Ecto neural progenitor cell (in vitro differentiated cells): Measurements from ENCODE around the gene GPR75.
"Not testable (repeated sequence)": the region's sequence is repeated elsewhere in the genome, so short reads cannot be mapped to it uniquely, and the experiment has no call there.

Experiments
- DNase-seq: peaks from one replicate; pipeline ENCODE4 v3.0.0-alpha.2; 2018; ENCODE audit warnings: low spot score

The GPR75 gene

DNA sequence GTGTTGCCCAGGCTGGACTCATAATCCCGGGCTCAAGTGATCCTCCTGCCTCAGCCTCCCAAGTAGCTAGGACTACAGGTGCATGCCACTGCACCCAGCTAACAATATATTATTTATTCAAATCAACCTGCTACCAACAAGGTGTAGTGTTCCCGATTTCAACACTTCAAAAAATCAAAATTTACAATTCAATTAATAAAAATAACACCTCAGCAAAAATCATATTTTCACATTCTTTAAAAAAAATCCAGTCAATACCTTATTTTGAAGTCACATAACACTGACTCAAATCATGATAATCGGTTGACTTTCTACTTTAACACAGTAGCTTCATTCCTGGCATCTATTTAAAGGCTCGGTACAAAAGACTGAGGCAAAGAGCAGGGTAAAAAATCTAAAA is 7.2 kb downstream of the GPR75 start:
- no peak for DNase-seq

GRCh38 chr2:53851052-53851757 is 8.6 kb downstream of the GPR75 start:
- DNase-seq, result not testable (repeated sequence)

DNA sequence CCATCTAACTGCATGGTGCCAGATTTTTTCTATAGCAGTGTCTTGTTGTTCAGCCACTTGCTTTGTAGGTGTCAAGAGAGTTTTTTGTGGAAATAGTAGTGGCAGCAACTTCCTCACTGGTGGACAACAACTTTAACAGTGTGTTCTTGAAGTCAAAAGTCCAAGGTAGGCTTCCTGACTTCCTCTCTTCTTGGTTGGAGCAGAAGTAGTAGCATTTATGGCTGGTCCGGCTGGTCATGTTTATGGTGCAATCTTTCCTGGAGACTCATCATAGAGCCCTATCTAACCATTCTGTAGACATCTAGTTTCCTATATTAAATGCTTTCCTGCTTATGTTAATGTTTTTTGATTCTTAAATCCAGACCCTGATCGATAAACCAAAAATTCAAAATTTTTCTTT is 11.7 kb downstream of the GPR75 start:
- DNase-seq, result no peak

DNA sequence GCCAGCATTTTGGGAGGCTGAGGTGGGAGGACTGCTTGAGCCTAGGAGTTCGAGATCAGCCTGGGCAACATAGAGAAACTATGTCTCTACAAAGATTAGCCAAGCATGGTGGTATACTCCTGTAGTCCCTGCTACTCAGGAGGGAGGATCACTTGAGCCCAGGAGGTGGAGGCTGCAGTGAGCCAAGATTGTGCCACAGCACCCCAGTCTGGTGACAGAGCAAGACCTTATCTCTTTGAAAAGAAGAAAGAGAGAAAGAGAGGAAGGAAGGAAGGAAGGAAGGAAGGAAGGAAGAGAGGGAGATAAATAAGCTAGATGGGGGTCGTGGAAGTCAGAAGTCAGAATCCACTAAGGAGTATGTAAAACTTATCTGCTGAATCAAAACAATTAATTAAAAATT is 16.2 kb downstream of the GPR75 start:
- DNase-seq, result no peak

- DNase-seq, result no peak
Measured at GRCh38 chr2:53842891-53843290, 16.9 kb downstream of the GPR75 start.

DNA sequence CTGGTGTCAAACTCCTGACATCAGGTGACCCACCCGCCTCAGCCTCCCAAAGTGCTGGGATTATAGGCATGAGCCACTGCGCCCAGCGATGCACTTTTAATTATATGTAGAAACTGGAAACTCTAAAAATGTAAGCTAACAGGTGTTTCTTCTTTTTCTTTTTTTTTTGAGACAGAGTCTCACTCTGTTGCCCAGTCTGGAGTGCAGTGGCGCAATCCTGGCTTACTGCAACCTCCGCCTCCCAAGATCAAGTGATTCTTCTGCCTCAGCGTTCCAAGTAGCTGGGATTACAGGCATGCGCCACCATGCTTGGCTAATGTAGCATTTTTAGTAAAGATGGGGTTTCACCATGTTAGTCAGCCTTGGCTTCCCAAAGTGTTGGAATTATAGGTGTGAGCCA is 18.1 kb downstream of the GPR75 start:
- not testable (repeated sequence) for DNase-seq

DNA sequence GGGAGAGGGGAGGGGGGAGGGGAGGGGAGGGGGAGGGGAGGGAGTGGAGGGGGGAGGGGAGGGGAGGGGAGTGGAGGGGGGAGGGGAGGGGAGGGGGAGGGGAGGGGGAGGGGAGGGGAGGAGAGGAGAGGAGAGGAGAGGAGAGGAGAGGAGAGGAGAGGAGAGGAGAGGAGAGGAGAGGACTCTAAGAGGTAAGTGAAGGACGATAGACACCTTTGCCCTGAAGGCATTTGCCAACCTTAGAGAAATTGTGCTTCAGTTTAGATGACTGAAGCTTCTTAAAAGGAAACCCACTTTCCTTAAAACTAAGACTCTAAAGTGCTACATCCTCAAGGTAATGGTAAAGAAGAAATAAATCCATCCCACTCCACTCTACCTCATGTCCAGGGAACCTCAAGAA is 19.2 kb downstream of the GPR75 start:
- no peak for DNase-seq

- not testable (repeated sequence) for DNase-seq
Measured at GRCh38 chr2:53829980-53830290, 29.8 kb downstream of the GPR75 start.

DNA sequence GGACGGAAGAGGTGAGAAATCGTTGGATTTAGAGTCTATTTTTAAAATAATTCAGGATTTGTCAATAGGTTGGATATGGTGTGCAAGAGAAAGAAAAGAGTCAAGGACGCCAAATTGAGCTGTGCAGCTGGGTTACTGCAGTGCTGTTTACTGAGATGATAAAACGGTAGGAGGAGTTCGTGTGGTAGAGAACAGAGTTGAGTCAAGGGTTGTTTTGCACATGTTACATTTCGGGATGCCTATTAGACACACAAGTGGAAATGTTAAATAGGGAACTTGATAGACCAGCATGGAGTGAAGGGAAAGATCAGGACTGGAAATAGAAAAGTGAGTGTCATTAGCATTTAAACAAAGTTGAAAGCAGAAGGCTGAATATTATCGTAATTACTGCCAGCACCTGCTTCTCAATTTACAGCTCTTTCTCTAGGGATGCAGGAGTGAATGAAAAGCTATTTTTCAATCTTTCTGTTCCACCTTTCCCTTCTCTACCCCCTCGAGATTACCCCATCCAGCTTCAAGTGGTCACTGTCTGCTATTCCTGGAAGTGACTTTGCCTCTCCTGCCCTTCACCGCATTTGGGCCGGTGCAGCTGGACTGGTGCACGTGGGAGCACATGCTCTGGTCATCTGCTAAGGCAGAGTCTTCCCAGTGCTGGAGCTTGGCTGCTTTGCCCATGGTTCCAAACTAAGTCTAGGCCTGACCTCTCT is 30.3 kb downstream of the GPR75 start:
- DNase-seq, result no peak

- no peak for DNase-seq
Measured at GRCh38 chr2:53828331-53828730, 31.4 kb downstream of the GPR75 start.

- DNase-seq, result no peak
Measured at GRCh38 chr2:53827398-53828175, 32.2 kb downstream of the GPR75 start.

DNA sequence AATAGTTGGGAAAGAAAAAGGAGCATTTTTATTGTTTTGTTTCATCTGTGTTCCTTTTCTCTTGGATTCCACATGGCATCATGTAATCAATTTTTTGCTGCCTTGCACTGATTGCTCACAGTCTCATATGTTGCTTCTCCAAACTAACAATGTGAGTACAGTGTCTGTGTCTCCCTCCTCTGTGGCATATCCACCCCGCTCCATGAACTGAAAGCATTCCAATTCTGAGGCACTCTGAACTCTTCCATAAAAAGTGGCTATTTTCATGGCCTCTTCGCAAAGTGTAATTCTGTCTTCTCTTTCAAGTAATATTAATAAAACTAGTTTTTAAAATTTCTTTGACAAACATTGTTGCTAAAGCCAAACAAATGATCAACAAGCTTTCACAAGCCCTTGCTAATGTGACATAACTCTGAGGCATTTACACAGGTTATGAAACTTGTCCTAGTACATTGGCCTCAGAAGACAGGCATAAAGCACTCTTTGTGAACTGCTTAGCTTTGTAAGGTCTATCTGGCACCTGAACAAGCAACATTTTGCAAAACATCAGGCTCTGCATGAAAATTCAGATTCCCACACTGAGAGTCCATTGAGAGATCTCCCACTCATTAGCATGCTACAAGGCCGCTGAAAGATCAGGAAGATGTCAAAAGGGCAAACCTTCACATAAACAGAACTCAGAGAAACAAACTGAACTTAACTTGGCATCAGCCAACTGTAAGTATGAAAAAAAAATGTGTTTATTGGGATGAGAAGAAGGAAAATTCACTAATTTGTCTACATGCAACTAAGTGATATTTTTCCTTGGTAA is 33.0 kb downstream of the GPR75 start:
- DNase-seq, result no peak

DNA sequence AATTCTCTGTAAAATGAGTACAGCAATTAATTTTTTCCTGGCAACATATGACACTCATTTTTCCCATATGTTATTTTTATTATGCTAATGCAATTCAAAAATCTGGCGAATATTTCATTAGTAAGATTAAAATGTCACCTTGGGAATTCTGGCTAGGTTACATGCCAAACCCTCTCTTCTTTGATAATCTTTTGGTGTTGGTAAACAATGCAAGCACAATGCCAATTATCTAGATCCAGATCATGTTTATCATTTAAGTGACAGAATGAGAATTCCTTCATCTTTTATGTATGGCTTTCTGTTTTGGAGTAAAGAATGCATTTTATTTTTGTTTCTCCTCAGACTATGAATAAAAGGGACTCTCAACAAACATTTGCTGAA is 33.7 kb downstream of the GPR75 start:
- no peak for DNase-seq

DNA sequence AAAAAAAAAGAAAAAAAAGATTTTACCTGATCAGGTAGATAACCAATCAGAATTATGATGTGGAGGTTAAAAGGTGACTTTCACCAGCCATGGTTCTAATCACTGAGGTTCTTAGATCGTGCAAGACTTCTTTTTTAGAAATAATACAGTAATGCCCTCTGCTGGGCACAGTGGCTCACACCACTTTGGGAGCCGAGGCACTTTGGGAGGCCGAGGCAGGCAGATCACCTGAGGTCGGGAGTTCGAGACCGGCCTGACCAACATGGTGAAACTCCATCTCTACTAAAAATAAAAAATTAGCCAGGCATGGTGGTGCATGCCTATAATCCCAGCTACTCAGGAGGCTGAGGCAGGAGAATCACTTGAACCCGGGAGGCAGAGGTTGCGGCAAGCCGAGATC is 36.1 kb downstream of the GPR75 start:
- not testable (repeated sequence) for DNase-seq

GRCh38 chr2:53821810-53822209 is 38.0 kb downstream of the GPR75 start:
- DNase-seq, result no peak

GRCh38 chr2:53820711-53821110 is 39.1 kb downstream of the GPR75 start:
- DNase-seq, result no peak

DNA sequence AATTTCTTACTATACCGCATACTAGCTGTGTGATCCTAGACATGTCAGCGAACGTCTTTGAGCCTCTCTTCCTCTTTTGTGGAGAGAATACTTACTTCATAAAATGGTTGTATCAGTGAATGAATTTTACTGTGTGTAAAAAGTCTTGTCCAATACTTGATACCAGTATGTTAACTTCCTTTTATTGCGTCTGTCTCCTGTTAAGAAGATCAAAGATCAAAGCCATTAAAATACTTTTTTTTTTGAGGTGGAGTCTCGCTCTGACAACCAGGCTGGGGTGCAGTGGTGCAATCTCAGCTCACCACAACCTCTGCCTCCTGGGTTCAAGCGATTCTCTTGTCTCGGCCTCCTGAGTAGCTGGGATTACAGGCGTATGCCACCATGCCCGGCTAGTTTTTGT is 39.7 kb downstream of the GPR75 start:
- no peak for DNase-seq

DNA sequence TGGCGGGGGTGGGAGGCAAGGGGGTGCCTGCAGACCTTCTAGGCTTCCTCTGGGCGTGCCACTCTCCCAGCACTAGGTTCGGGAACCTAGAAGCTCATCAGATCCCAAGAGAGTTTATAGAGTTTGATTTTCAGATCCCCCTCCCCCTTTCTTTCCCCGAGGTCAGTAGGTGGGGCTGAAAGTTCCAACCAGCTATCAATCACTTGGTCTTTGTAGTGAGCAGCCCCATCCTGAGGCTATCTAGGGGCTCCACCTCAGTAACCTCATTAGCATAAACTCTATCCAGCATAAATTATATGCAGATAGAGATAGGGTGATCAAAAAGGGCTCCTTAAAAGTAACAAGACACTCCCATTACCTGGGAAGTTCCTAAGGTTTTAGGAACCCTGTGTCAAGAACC is 40.1 kb downstream of the GPR75 start:
- no peak for DNase-seq

DNA sequence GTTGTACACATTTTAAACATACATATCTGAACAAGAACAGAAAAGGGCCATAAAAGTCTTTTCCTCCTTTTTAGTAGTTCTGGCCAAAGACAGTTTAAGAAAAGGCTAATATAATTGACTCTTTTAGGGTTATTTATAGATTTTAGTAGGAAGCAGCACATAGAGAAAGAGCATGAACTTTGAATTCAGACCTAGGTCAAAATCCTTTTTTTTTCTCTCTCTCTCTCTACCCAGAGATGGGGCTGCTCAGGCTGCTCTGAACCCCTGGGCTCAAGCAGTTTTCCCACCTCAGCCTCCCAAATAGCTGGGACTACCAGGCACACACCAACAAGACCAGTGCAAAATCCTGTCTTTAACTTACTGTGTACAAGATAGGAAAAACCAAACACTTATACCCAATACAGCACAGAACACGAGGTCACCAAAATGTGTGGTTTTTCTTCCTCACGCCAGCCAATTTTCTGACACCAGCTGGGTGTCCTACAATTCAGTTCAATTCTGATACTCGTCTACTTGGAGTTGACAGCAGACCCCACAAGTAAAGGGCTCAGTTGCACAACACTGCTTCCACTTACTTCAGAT is 40.8 kb downstream of the GPR75 start:
- DNase-seq, result no peak

GRCh38 chr2:53813151-53813550 is 46.6 kb downstream of the GPR75 start:
- DNase-seq, result no peak

DNA sequence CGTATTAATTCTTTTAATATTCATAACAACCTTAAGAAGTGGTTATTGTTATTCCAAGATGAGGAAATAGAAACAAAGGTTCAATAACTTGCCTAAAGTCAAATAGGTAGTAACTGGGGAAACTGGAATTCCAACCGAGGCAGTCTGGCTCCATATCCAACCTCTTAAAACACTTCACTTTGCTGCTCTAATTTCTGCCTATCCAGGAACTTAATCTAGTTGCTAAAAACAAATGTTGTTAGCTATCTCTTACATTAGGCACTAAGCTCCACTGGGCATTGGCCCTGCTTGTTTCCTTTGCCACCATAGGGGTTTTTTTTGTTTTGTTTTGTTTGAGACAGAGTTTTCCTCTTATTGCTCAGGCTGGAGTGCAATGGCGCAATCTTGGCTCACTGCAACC is 48.2 kb downstream of the GPR75 start:
- no peak for DNase-seq
